GM06990 (cell line): ENCODE data around the gene CLCNKB.
"Not testable (repeated sequence)": the region's sequence is repeated elsewhere in the genome, so short reads cannot be mapped to it uniquely, and the experiment has no call there.

Experiments used
- DNase-seq: peaks from one replicate; pipeline ENCODE4 v3.0.0-alpha.2; 2011; ENCODE audit not compliant: insufficient read length; ENCODE audit errors: extremely low read depth
- H3K27me3 ChIP-seq: replicated peaks from 2 replicates; pipeline ENCODE4 v1.6.0; 2011; ENCODE audit warnings: low read length; ENCODE audit not compliant: control insufficient read depth, insufficient read depth
- H3K36me3 ChIP-seq: 2 replicates; pipeline ENCODE4 v1.5.1; 2011; ENCODE audit warnings: low read length; ENCODE audit not compliant: control insufficient read depth, insufficient read depth
- H3K4me3 ChIP-seq: replicated peaks from 2 replicates; pipeline ENCODE4 v1.5.1; 2011; ENCODE audit warnings: low read depth, mild to moderate bottlenecking, control low read depth, low read length
- CTCF ChIP-seq: IDR thresholded peaks from 2 replicates; pipeline ENCODE4 v1.5.1; 2011; ENCODE audit warnings: low read length, control low read depth, mild to moderate bottlenecking, inconsistent platforms; ENCODE audit not compliant: insufficient read depth, poor library complexity, severe bottlenecking

The CLCNKB gene

GRCh38 chr1:16020325-16020724 lies 23.3 kb upstream of the CLCNKB start:
- no peaks in the 10 kb centered on the region for H3K36me3 ChIP-seq
- TF ChIP-seq CTCF: no peak
- no peak overlapping the region for H3K4me3 ChIP-seq
- no peak for DNase-seq
- H3K27me3 ChIP-seq: peaks cover 5% of the 10 kb centered on the region; the same call in 1 of the 2 replicates

GRCh38 chr1:16020878-16021277 lies 22.7 kb upstream of the CLCNKB start:
- not testable (repeated sequence) for H3K36me3 ChIP-seq, H3K27me3 ChIP-seq, DNase-seq, H3K4me3 ChIP-seq

GRCh38 chr1:16021681-16022080 lies 21.9 kb upstream of the CLCNKB start, which contains the start of gene CLCNKA:
TSS of gene CLCNKA (plus strand) at chr1:16022036. CDS start at chr1:16022620, 584 bp downstream.
- Histone ChIP-seq H3K4me3 (no peak within 1 kb of the TSS), H3K27me3 (peaks cover 5% of the 10 kb centered on the region; the same call in 1 of the 2 replicates), H3K36me3 (no peaks in the 10 kb centered on the region)
- DNase-seq: no peak
- no peak for TF ChIP-seq CTCF

- Histone ChIP-seq H3K4me3 (no peak overlapping the region), H3K36me3 (no peaks in the 10 kb centered on the region), H3K27me3 (peaks cover 5% of the 10 kb centered on the region; the same call in 1 of the 2 replicates)
- DNase-seq: no peak
- no peak for TF ChIP-seq CTCF
These were observed 21.2 kb upstream of the CLCNKB start for GRCh38 chr1:16022393-16022792.

GRCh38 chr1:16023050-16023653 lies 20.4 kb upstream of the CLCNKB start:
- no peak for DNase-seq
- TF ChIP-seq CTCF: no peak
- Histone ChIP-seq H3K4me3 (no peak overlapping the region), H3K36me3 (no peaks in the 10 kb centered on the region), H3K27me3 (peaks cover 5% of the 10 kb centered on the region; the same call in 1 of the 2 replicates)

- not testable (repeated sequence) for H3K4me3 ChIP-seq, H3K36me3 ChIP-seq, DNase-seq, H3K27me3 ChIP-seq
These were observed 17.3 kb upstream of the CLCNKB start for GRCh38 chr1:16026302-16026701.
